ENCODE measurements around the gene KRTAP1-3. TPM values are rescaled to one million over a fixed set of nuclear protein-coding genes. Genes with fewer than 3 reads are reported as not detected.
"Not testable (repeated sequence)": the region's sequence is repeated elsewhere in the genome, so short reads cannot be mapped to it uniquely, and the experiment has no call there.

The KRTAP1-3 gene
- total RNA-seq, 2 donors from 2014 or later, result not detected

- DNase-seq (no peak), ATAC-seq (no peak)
- intact Hi-C loops (cut with DNase I), result no loop called here
- 64 to 74% methylated on average over 1 of the region's 1 CpG for WGBS, 2 donors
- Histone ChIP-seq H3K27me3 (no peaks in the 10 kb centered on the region), H3K9me3 (no peaks in the 10 kb centered on the region), H3K4me1 (no peaks in the 10 kb centered on the region), H3K27ac (no peak overlapping the region), H3K4me3 (no peak overlapping the region), H3K36me3 (replicated peaks in 1 of 2; ENCODE audit: insufficient read depth in 1 of 2, low read depth in 2 of 2) (no peaks in the 10 kb centered on the region)
- TF ChIP-seq, protein P1, sequence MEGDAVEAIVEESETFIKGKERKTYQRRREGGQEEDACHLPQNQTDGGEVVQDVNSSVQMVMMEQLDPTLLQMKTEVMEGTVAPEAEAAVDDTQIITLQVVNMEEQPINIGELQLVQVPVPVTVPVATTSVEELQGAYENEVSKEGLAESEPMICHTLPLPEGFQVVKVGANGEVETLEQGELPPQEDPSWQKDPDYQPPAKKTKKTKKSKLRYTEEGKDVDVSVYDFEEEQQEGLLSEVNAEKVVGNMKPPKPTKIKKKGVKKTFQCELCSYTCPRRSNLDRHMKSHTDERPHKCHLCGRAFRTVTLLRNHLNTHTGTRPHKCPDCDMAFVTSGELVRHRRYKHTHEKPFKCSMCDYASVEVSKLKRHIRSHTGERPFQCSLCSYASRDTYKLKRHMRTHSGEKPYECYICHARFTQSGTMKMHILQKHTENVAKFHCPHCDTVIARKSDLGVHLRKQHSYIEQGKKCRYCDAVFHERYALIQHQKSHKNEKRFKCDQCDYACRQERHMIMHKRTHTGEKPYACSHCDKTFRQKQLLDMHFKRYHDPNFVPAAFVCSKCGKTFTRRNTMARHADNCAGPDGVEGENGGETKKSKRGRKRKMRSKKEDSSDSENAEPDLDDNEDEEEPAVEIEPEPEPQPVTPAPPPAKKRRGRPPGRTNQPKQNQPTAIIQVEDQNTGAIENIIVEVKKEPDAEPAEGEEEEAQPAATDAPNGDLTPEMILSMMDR (IDR thresholded peaks at IDR 0.05), result no peak
- no peak for TF ChIP-seq POLR2A (IDR thresholded peaks at IDR 0.05)
Measured at GRCh38 chr17:41064301-41064700, 29.6 kb upstream of the KRTAP1-3 start.

DNA sequence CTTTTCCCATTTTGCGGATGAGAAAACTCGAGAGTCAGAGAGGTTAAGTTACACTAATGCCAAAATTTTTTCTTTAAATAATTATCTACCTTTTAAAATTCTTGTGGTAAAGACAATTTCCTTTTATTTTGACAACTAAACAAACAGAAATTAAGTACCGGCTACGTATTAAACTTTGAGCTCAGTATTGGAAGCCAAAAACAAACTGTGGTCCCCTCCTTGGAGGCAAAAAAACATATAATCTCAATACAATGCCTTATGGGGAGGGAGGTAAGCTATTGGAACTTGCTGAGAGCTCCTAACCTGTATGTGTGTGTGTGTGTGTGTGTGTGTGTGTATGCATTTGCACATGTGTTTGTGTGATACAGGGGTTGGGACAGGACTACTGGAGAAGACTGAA is 28.8 kb upstream of the KRTAP1-3 start:
- ATAC-seq (no peak), DNase-seq (no peak)
- no peaks in the 10 kb centered on the region for H3K4me1 ChIP-seq
- H3K9me3 ChIP-seq, result no peaks in the 10 kb centered on the region
- TF ChIP-seq, protein P1 (IDR thresholded peaks at IDR 0.05), result no peak
- no peak for TF ChIP-seq POLR2A (IDR thresholded peaks at IDR 0.05)
- no peak overlapping the region for H3K27ac ChIP-seq
- no peaks in the 10 kb centered on the region for H3K36me3 ChIP-seq (replicated peaks in 1 of 2; ENCODE audit: insufficient read depth in 1 of 2, low read depth in 2 of 2)
- no peaks in the 10 kb centered on the region for H3K27me3 ChIP-seq
- 53 to 62% methylated on average over 4 of the region's 4 CpGs for WGBS, 2 donors
- intact Hi-C loops (cut with DNase I), result no loop called here
- no peak overlapping the region for H3K4me3 ChIP-seq

GRCh38 chr17:41061964-41062363 is 27.3 kb upstream of the KRTAP1-3 start:
- H3K27me3 ChIP-seq, result no peaks in the 10 kb centered on the region
- peaks cover 0 to 3% (median 0%) of the 10 kb centered on the region in 3 donors for H3K9me3 ChIP-seq
- no peak overlapping the region for H3K4me3 ChIP-seq
- no peak for ATAC-seq
- WGBS, 2 donors, result 54 to 65% methylated on average over 1 of the region's 1 CpG
- no peaks in the 10 kb centered on the region for H3K4me1 ChIP-seq
- intact Hi-C loops (cut with DNase I), result no loop called here
- H3K27ac ChIP-seq, result no peak overlapping the region
- TF ChIP-seq POLR2A (IDR thresholded peaks at IDR 0.05), result no peak
- TF ChIP-seq, protein P1 (IDR thresholded peaks at IDR 0.05), result no peak
- DNase-seq, result no peak
- H3K36me3 ChIP-seq (replicated peaks in 1 of 2; ENCODE audit: insufficient read depth in 1 of 2, low read depth in 2 of 2), result no peaks in the 10 kb centered on the region

GRCh38 chr17:41060052-41060604 is 25.5 kb upstream of the KRTAP1-3 start, which contains the start of gene KRTAP2-3:
KRTAP2-3 (minus strand) TSS chr17:41060114; CDS start chr17:41060050, 64 bp downstream.
- ATAC-seq (no peak), DNase-seq (no peak)
- Histone ChIP-seq H3K27me3 (no peaks in the 10 kb centered on the region), H3K27ac (no peak within 1 kb of the TSS), H3K9me3 (peaks cover 0 to 3% (median 0%) of the 10 kb centered on the region in 3 donors), H3K36me3 (replicated peaks in 1 of 2; ENCODE audit: insufficient read depth in 1 of 2, low read depth in 2 of 2) (no peaks in the 10 kb centered on the region), H3K4me3 (no peak within 1 kb of the TSS), H3K4me1 (no peaks in the 10 kb centered on the region)
- intact Hi-C loops (cut with DNase I), result no loop called here
- TF ChIP-seq, protein P1 (IDR thresholded peaks at IDR 0.05), result no peak
- no peak for TF ChIP-seq POLR2A (IDR thresholded peaks at IDR 0.05)
- WGBS, 2 donors, result 45 to 53% methylated on average over 6 of the region's 6 CpGs

- H3K27ac ChIP-seq; ATAC-seq; intact Hi-C loops (cut with DNase I); H3K27me3 ChIP-seq; H3K36me3 ChIP-seq (replicated peaks in 1 of 2; ENCODE audit: insufficient read depth in 1 of 2, low read depth in 2 of 2); H3K9me3 ChIP-seq; H3K4me3 ChIP-seq; DNase-seq; H3K4me1 ChIP-seq: not testable (repeated sequence)
- WGBS, 2 donors, result 18 to 20% methylated on average over 5 to 9 of the region's 31 CpGs
Measured at GRCh38 chr17:41059276-41060051, 24.8 kb upstream of the KRTAP1-3 start.
